Measurements from ENCODE around the gene STAC3. TPM values are rescaled to one million over a fixed set of nuclear protein-coding genes. Genes with fewer than 3 reads are reported as not detected.

Gene STAC3
- total RNA-seq, 4 donors from 2014 or later: 0.42 to 1.7 (median 1.2) TPM

GRCh38 chr12:57247041-57247440 is 3.9 kb downstream of the STAC3 start:
- Histone ChIP-seq H3K9me3 (no peaks in the 10 kb centered on the region), H3K4me3 (no peak overlapping the region), H3K27me3 (peaks cover 4 to 60% (median 21%) of the 10 kb centered on the region in 4 donors), H3K27ac (replicated peaks in 1 of 4) (no peak overlapping the region), H3K4me1 (peaks cover 19 to 24% (median 20%) of the 10 kb centered on the region in 4 donors), H3K36me3 (no peaks in the 10 kb centered on the region)
- WGBS: 87% methylated on average over 1 of the region's 1 CpG
- intact Hi-C loops (cut with DNase I): no loop called here
- TF ChIP-seq CTCF (IDR thresholded peaks at IDR 0.05) (no peak), POLR2AphosphoS5 (IDR thresholded peaks at IDR 0.05) (no peak), EP300 (IDR thresholded peaks at IDR 0.05) (no peak), POLR2A (IDR thresholded peaks at IDR 0.05; ENCODE audit: low read depth) (no peak)
- DNase-seq (ENCODE audit: extremely low spot score): no peak

- H3K9me3 ChIP-seq: no peaks in the 10 kb centered on the region
- peaks cover 45 to 51% (median 48%) of the 10 kb centered on the region in 4 donors for H3K4me1 ChIP-seq
- H3K27ac ChIP-seq (replicated peaks in 1 of 4): no peak overlapping the region
- no peak for DNase-seq (ENCODE audit: extremely low spot score)
- no peaks in the 10 kb centered on the region for H3K36me3 ChIP-seq
- no peak for TF ChIP-seq POLR2A (IDR thresholded peaks at IDR 0.05; ENCODE audit: low read depth)
- TF ChIP-seq EP300 (IDR thresholded peaks at IDR 0.05): no peak
- no peak for TF ChIP-seq CTCF (IDR thresholded peaks at IDR 0.05)
- no peak for TF ChIP-seq POLR2AphosphoS5 (IDR thresholded peaks at IDR 0.05)
- WGBS: 67% methylated on average over 6 of the region's 6 CpGs
- intact Hi-C loops (cut with DNase I): no loop called here
- no peak overlapping the region for H3K4me3 ChIP-seq
- peaks cover 10 to 83% (median 47%) of the 10 kb centered on the region in 4 donors for H3K27me3 ChIP-seq
These were observed 6.7 kb downstream of the STAC3 start for GRCh38 chr12:57244312-57244696.

DNA sequence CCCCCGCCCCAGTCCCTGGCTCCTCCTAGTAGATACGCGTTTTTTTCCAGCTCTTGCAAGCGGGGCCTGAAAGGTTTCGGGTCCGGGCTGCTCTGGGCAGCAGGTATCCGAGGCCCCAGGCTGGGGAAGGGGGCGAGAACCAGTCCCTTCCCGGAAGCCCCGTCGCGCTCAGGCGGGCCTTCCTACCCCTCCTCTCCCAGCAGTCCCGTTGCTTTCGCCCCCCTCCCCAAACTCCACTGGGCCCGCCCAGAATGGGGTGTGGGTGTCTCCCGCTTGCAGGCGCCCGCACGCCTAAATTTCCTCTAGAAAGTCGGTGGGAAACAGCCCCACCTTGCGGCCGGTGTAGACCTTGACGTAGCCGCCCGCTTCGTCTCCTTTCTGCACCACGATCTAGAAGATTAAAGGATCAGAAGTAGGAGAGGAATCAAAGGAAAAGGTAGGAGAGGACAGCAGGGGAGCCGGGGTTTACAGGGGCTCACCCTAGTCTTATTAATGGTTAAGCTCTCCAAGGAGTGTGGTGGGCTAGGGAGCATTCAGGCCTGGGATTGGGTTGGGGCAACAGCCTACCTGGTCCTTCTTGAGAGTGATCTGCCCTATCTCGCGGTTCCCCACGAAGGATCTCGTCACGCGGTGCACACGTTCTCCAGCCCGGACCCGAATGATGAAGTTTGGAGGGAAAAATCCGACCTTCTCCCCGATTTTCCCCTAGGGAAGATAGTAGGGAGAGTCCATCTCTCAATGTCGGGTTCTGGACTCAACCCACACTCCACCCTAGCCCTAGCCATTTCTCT is 7.3 kb downstream of the STAC3 start:
- no peak for DNase-seq (ENCODE audit: extremely low spot score)
- WGBS: 9% methylated on average over 33 of the region's 41 CpGs
- intact Hi-C loops (cut with DNase I): loop anchor here (1.0 kb wide), 1 partner anchor 29 kb away; no protein-coding TSS in a partner anchor
- Histone ChIP-seq H3K4me1 (peaks cover 48 to 57% (median 54%) of the 10 kb centered on the region in 4 donors), H3K36me3 (no peaks in the 10 kb centered on the region), H3K27ac (replicated peaks in 1 of 4) (no peak overlapping the region), H3K9me3 (no peaks in the 10 kb centered on the region), H3K27me3 (peaks cover 10 to 83% (median 48%) of the 10 kb centered on the region in 4 donors), H3K4me3 (peak overlapping the region; percentile 21 to 52 (median 40))
- peak; percentile 66 to 76 (median 75) for TF ChIP-seq CTCF (IDR thresholded peaks at IDR 0.05)
- TF ChIP-seq POLR2AphosphoS5 (IDR thresholded peaks at IDR 0.05): no peak

- Histone ChIP-seq H3K4me1 (peaks cover 57 to 65% (median 62%) of the 10 kb centered on the region in 4 donors), H3K9me3 (no peaks in the 10 kb centered on the region), H3K27me3 (peaks cover 10 to 87% (median 53%) of the 10 kb centered on the region in 4 donors), H3K36me3 (no peaks in the 10 kb centered on the region), H3K4me3 (peak overlapping the region; percentile 21 to 52 (median 40)), H3K27ac (replicated peaks in 1 of 4) (no peak overlapping the region)
- no peak for DNase-seq (ENCODE audit: extremely low spot score)
- intact Hi-C loops (cut with DNase I): loop anchor here (1.0 kb wide), 1 partner anchor 29 kb away; no protein-coding TSS in a partner anchor
- TF ChIP-seq CTCF (IDR thresholded peaks at IDR 0.05) (peak; percentile 20 to 64 (median 50)), POLR2A (IDR thresholded peaks at IDR 0.05; ENCODE audit: low read depth) (no peak)
- WGBS: 10% methylated on average over 13 of the region's 45 CpGs
These were observed 8.1 kb downstream of the STAC3 start for GRCh38 chr12:57242691-57243454.
